HepG2 (cell line): ENCODE data around the gene NFIC. TPM values are rescaled to one million over a fixed set of nuclear protein-coding genes. Genes with fewer than 3 reads are reported as not detected.

Experiments used
- DPF2 ChIP-seq: sonication (generic); formaldehyde crosslinking; IDR thresholded peaks from 2 replicates; pipeline ENCODE4 v1.4.0; 2020; ENCODE audit warnings: mild to moderate bottlenecking, low read depth, missing genetic modification reagents, borderline replicate concordance
- GATA4 ChIP-seq: sonication (generic); IDR thresholded peaks from 2 replicates; pipeline ENCODE4 v1.6.1; 2016; ENCODE audit warnings: antibody characterized with exemption, low read depth, borderline replicate concordance
- HOXA3 ChIP-seq: sonication (generic); formaldehyde crosslinking; IDR thresholded peaks from 2 replicates; pipeline ENCODE4 v1.5.0; 2020; ENCODE audit warnings: missing genetic modification reagents
- KMT2A ChIP-seq: sonication (generic); formaldehyde crosslinking; IDR thresholded peaks from 2 replicates; pipeline ENCODE4 v1.4.0; 2020; ENCODE audit warnings: missing genetic modification reagents
- LCORL ChIP-seq, 2 experiments: fragments of 450-650 bp in 1 of 2; sonication (generic) in 1 of 2; formaldehyde crosslinking in 1 of 2; IDR thresholded peaks; 2 replicates each; pipeline versions ENCODE4 v1.5.0 to v1.6.1; 2017 to 2020; ENCODE audit warnings: antibody characterized with exemption in 1 of 2, missing genetic modification reagents in 1 of 2
- MAX ChIP-seq: IDR thresholded peaks from 2 replicates; pipeline ENCODE4 v1.6.1; 2012; ENCODE audit warnings: inconsistent platforms
- NR2F1 ChIP-seq, 2 experiments: fragments of 450-650 bp in 1 of 2; formaldehyde crosslinking in 1 of 2; IDR thresholded peaks; 2 replicates each; pipeline versions ENCODE4 v1.5.0 to v1.6.1; 2016 to 2020; ENCODE audit warnings: mild to moderate bottlenecking in 1 of 2, missing compliant biosample characterization in 1 of 2, missing genetic modification reagents in 1 of 2, moderate library complexity in 1 of 2
- PHF21A ChIP-seq: sonication (generic); formaldehyde crosslinking; IDR thresholded peaks from 2 replicates; pipeline ENCODE4 v1.5.0; 2020; ENCODE audit warnings: mild to moderate bottlenecking, missing genetic modification reagents
- YEATS4 ChIP-seq: sonication (generic); formaldehyde crosslinking; IDR thresholded peaks from 2 replicates; pipeline ENCODE4 v1.4.0; 2020; ENCODE audit warnings: missing genetic modification reagents, borderline replicate concordance
- ZNF296 ChIP-seq: sonication (generic); formaldehyde crosslinking; conservative IDR thresholded peaks from 2 replicates; pipeline ENCODE4 v1.5.0; 2020; ENCODE audit warnings: mild to moderate bottlenecking, missing genetic modification reagents
- ZNF362 ChIP-seq: sonication (generic); formaldehyde crosslinking; IDR thresholded peaks from 2 replicates; pipeline ENCODE4 v1.4.0; 2020; ENCODE audit warnings: missing genetic modification reagents, mild to moderate bottlenecking, borderline replicate concordance
- polyA plus RNA-seq, 8 experiments: library from polyadenylated mRNA; depleted of rRNA in 3 of 8; stranded (reverse) in 7 of 8; unstranded in 1 of 8; fragments of >200 nt; fragmentation: Illumina TruSeq in 4 of 8; extraction: Trizol in 4 of 8; gene quantifications; 2 replicates each; pipeline versions ENCODE4 v1.2.1 to v1.2.3, GENCODE V29; 2011 to 2016; ENCODE audit warnings: low read depth in 4 of 8, missing spikeins in 1 of 8, mixed read lengths in 1 of 8; ENCODE audit not compliant: insufficient read depth in 1 of 8
- total RNA-seq, 5 experiments: library from RNA; depleted of rRNA; stranded (reverse); fragments of >200 nt; fragmentation: Illumina TruSeq; extraction: Trizol; gene quantifications; 2 replicates each; pipeline ENCODE4 v1.2.3, GENCODE V29; 2016; ENCODE audit warnings: low read depth in 1 of 5
- TF ChIP-seq, protein P1 (sequence below): sonication (generic); formaldehyde crosslinking; IDR thresholded peaks from 2 replicates; pipeline ENCODE4 v1.9.0; 2022; ENCODE audit warnings: low read depth, missing genetic modification reagents
- TF ChIP-seq, protein P2 (sequence below): sonication (generic); formaldehyde crosslinking; IDR thresholded peaks from 2 replicates; pipeline ENCODE4 v1.4.0; 2020; ENCODE audit warnings: mild to moderate bottlenecking, missing genetic modification reagents
- TF ChIP-seq, protein P3 (sequence below): IDR thresholded peaks from 2 replicates; pipeline ENCODE4 v1.6.1; 2018; ENCODE audit warnings: missing genetic modification reagents, mild to moderate bottlenecking, missing compliant biosample characterization
- TF ChIP-seq, protein P4 (sequence below): IDR thresholded peaks from 2 replicates; pipeline ENCODE4 v1.6.1; 2016; ENCODE audit warnings: mild to moderate bottlenecking
- TF ChIP-seq, protein P5 (sequence below): sonication (generic); formaldehyde crosslinking; conservative IDR thresholded peaks from 2 replicates; pipeline ENCODE4 v1.4.0; 2020; ENCODE audit warnings: mild to moderate bottlenecking, missing genetic modification reagents, moderate library complexity

NFIC gene
- total and polyA plus RNA-seq, 2 of the 13 experiments (the other 11 are each of a cell fraction or from before 2014, with no cell fraction given): 1.3 to 2.5 TPM

- TF ChIP-seq LCORL (IDR thresholded peaks at IDR 0.05): no peak
- TF ChIP-seq LCORL (CRISPR knock-in tag; IDR thresholded peaks at IDR 0.05): peak; percentile 69; the same call in 1 of the 2 replicates
- TF ChIP-seq, protein P1, sequence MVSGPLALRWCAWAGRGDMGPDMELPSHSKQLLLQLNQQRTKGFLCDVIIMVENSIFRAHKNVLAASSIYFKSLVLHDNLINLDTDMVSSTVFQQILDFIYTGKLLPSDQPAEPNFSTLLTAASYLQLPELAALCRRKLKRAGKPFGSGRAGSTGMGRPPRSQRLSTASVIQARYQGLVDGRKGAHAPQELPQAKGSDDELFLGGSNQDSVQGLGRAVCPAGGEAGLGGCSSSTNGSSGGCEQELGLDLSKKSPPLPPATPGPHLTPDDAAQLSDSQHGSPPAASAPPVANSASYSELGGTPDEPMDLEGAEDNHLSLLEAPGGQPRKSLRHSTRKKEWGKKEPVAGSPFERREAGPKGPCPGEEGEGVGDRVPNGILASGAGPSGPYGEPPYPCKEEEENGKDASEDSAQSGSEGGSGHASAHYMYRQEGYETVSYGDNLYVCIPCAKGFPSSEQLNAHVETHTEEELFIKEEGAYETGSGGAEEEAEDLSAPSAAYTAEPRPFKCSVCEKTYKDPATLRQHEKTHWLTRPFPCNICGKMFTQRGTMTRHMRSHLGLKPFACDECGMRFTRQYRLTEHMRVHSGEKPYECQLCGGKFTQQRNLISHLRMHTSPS (CRISPR knock-in tag): peak; percentile 37; the same call in 1 of the 2 replicates
- TF ChIP-seq PHF21A (CRISPR knock-in tag): peak; percentile 50; the same call in 1 of the 2 replicates
- no peak for TF ChIP-seq ZNF296 (CRISPR knock-in tag)
- TF ChIP-seq, protein P2, sequence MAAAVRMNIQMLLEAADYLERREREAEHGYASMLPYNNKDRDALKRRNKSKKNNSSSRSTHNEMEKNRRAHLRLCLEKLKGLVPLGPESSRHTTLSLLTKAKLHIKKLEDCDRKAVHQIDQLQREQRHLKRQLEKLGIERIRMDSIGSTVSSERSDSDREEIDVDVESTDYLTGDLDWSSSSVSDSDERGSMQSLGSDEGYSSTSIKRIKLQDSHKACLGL: no peak
- TF ChIP-seq YEATS4 (CRISPR knock-in tag): 0 out of 2 replicates have a peak, but pooled peaks have one; percentile 20
- TF ChIP-seq, protein P3, sequence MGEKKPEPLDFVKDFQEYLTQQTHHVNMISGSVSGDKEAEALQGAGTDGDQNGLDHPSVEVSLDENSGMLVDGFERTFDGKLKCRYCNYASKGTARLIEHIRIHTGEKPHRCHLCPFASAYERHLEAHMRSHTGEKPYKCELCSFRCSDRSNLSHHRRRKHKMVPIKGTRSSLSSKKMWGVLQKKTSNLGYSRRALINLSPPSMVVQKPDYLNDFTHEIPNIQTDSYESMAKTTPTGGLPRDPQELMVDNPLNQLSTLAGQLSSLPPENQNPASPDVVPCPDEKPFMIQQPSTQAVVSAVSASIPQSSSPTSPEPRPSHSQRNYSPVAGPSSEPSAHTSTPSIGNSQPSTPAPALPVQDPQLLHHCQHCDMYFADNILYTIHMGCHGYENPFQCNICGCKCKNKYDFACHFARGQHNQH: 0 out of 2 replicates have a peak, but pooled peaks have one; percentile 23
- peak; percentile 22; the same call in 1 of the 2 replicates for TF ChIP-seq ZNF362 (CRISPR knock-in tag)
- no peak for TF ChIP-seq MAX
- no peak for TF ChIP-seq KMT2A (CRISPR knock-in tag)
- TF ChIP-seq GATA4: no peak
- TF ChIP-seq, protein P4, sequence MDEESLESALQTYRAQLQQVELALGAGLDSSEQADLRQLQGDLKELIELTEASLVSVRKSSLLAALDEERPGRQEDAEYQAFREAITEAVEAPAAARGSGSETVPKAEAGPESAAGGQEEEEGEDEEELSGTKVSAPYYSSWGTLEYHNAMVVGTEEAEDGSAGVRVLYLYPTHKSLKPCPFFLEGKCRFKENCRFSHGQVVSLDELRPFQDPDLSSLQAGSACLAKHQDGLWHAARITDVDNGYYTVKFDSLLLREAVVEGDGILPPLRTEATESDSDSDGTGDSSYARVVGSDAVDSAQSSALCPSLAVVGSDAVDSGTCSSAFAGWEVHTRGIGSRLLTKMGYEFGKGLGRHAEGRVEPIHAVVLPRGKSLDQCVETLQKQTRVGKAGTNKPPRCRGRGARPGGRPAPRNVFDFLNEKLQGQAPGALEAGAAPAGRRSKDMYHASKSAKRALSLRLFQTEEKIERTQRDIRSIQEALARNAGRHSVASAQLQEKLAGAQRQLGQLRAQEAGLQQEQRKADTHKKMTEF (CRISPR knock-in tag): peak; percentile 30; the same call in 1 of the 2 replicates
- TF ChIP-seq NR2F1 (CRISPR knock-in tag; IDR thresholded peaks at IDR 0.05): peak; percentile 43 to 51; a peak in 1 of 4 replicates
- TF ChIP-seq, protein P5, sequence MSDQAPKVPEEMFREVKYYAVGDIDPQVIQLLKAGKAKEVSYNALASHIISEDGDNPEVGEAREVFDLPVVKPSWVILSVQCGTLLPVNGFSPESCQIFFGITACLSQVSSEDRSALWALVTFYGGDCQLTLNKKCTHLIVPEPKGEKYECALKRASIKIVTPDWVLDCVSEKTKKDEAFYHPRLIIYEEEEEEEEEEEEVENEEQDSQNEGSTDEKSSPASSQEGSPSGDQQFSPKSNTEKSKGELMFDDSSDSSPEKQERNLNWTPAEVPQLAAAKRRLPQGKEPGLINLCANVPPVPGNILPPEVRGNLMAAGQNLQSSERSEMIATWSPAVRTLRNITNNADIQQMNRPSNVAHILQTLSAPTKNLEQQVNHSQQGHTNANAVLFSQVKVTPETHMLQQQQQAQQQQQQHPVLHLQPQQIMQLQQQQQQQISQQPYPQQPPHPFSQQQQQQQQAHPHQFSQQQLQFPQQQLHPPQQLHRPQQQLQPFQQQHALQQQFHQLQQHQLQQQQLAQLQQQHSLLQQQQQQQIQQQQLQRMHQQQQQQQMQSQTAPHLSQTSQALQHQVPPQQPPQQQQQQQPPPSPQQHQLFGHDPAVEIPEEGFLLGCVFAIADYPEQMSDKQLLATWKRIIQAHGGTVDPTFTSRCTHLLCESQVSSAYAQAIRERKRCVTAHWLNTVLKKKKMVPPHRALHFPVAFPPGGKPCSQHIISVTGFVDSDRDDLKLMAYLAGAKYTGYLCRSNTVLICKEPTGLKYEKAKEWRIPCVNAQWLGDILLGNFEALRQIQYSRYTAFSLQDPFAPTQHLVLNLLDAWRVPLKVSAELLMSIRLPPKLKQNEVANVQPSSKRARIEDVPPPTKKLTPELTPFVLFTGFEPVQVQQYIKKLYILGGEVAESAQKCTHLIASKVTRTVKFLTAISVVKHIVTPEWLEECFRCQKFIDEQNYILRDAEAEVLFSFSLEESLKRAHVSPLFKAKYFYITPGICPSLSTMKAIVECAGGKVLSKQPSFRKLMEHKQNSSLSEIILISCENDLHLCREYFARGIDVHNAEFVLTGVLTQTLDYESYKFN (CRISPR knock-in tag): 0 out of 2 replicates have a peak, but pooled peaks have one; percentile 45
- TF ChIP-seq HOXA3 (CRISPR knock-in tag): peak; percentile 21; the same call in 1 of the 2 replicates
- TF ChIP-seq DPF2 (CRISPR knock-in tag): 0 out of 2 replicates have a peak, but pooled peaks have one; percentile 26
Measured at GRCh38 chr19:3336680-3337523, 29.5 kb upstream of the NFIC start (continued).
